ENCODE data around the gene PIEZO2. TPM values are rescaled to one million over a fixed set of nuclear protein-coding genes. Genes with fewer than 3 reads are reported as not detected.

Gene PIEZO2
- total and polyA plus RNA-seq, 8 donors, result 0.38 to 11.1 (median 3.0) TPM

DNA sequence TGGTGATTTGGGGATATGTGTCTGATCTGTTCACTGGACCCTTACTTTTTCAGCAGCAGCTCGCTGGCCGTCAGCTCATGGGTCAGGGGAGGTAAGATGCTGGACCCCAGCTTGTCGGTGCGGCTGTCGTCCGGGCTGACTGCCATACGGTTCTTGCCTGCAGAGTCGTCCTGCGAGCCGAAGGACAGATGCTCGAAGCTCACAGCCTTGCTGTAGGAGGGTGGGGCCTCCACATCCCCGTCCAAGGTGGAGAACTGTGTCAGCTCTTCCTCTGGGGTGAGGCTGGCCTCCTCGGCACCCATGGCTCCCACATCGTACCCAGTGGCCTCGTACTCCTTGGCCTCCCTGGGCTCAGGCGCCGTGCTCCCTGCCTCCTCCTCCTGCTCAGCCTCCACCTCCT, 444.1 kb downstream of the PIEZO2 start:
- H3K4me1 ChIP-seq, result no peaks in the 10 kb centered on the region
- WGBS, 2 donors, result 64 to 70% methylated on average over 17 of the region's 17 CpGs
- no peaks in the 10 kb centered on the region for H3K36me3 ChIP-seq
- no peak overlapping the region for H3K4me3 ChIP-seq
- no peaks in the 10 kb centered on the region for H3K27me3 ChIP-seq
- no peak for TF ChIP-seq CTCF (IDR thresholded peaks at IDR 0.05)
- H3K27ac ChIP-seq, result no peak overlapping the region
- ATAC-seq, result no peak
- no peak for FAIRE-seq
- intact Hi-C loops (cut with DNase I), result no loop called here
- DNase-seq, result no peak
- no peaks in the 10 kb centered on the region for H3K9me3 ChIP-seq

GRCh38 chr18:10702206-10702605, 447.2 kb downstream of the PIEZO2 start:
- H3K9me3 ChIP-seq, result no peaks in the 10 kb centered on the region
- no peak for TF ChIP-seq CTCF (IDR thresholded peaks at IDR 0.05)
- 74 to 77% methylated on average over 8 of the region's 8 CpGs for WGBS, 2 donors
- H3K36me3 ChIP-seq, result no peaks in the 10 kb centered on the region
- no peak overlapping the region for H3K4me3 ChIP-seq
- DNase-seq (no peak), ATAC-seq (no peak), FAIRE-seq (no peak)
- intact Hi-C loops (cut with DNase I), result no loop called here
- H3K27me3 ChIP-seq, result no peaks in the 10 kb centered on the region
- H3K27ac ChIP-seq, result no peak overlapping the region
- H3K4me1 ChIP-seq, result no peaks in the 10 kb centered on the region

- intact Hi-C loops (cut with DNase I), result no loop called here
- ATAC-seq (no peak), FAIRE-seq (no peak), DNase-seq (no peak)
- 57 to 58% methylated on average over 7 of the region's 7 CpGs for WGBS, 2 donors
- H3K36me3 ChIP-seq, result no peaks in the 10 kb centered on the region
- H3K4me3 ChIP-seq, result no peak overlapping the region
- no peaks in the 10 kb centered on the region for H3K9me3 ChIP-seq
- no peak overlapping the region for H3K27ac ChIP-seq
- no peaks in the 10 kb centered on the region for H3K4me1 ChIP-seq
- no peaks in the 10 kb centered on the region for H3K27me3 ChIP-seq
- TF ChIP-seq CTCF (IDR thresholded peaks at IDR 0.05), result no peak
These were observed 459.0 kb downstream of the PIEZO2 start for GRCh38 chr18:10690366-10690765.

DNA sequence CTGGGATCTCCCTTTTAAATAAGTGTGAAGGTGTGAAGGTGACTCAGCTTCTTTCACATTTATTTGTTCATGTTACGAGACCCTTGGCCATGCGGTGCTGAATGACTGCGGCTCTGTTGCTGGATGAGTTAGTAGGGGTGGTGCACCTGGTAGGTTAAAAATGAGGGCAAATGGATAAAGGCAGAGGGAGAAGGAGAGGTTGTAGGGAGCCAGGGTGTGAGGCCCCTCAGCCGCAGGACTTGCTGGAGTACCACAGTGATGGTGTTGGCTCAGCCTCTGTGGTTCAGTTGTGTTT, 459.4 kb downstream of the PIEZO2 start:
- H3K27me3 ChIP-seq, result no peaks in the 10 kb centered on the region
- no peak for ATAC-seq
- DNase-seq, result no peak
- no peaks in the 10 kb centered on the region for H3K4me1 ChIP-seq
- no peak overlapping the region for H3K27ac ChIP-seq
- no peaks in the 10 kb centered on the region for H3K36me3 ChIP-seq
- intact Hi-C loops (cut with DNase I), result no loop called here
- H3K9me3 ChIP-seq, result no peaks in the 10 kb centered on the region
- FAIRE-seq, result no peak
- H3K4me3 ChIP-seq, result no peak overlapping the region
- WGBS, 2 donors, result 75 to 76% methylated on average over 4 of the region's 4 CpGs
- no peak for TF ChIP-seq CTCF (IDR thresholded peaks at IDR 0.05)

- ATAC-seq (no peak), FAIRE-seq (no peak), DNase-seq (no peak)
- Histone ChIP-seq H3K27me3 (no peaks in the 10 kb centered on the region), H3K4me3 (no peak overlapping the region), H3K36me3 (no peaks in the 10 kb centered on the region), H3K9me3 (no peaks in the 10 kb centered on the region), H3K4me1 (no peaks in the 10 kb centered on the region), H3K27ac (no peak overlapping the region)
- WGBS, 2 donors, result 62 to 83% methylated on average over 12 of the region's 12 CpGs
- no peak for TF ChIP-seq CTCF (IDR thresholded peaks at IDR 0.05)
- intact Hi-C loops (cut with DNase I), result no loop called here
These were observed 459.9 kb downstream of the PIEZO2 start for GRCh38 chr18:10689236-10690034.
